ENCODE results near the gene CLINT1. TPM values are rescaled to one million over a fixed set of nuclear protein-coding genes. Genes with fewer than 3 reads are reported as not detected.

CLINT1 gene
- total RNA-seq, 2 experiments from 2014 or later = 64.9 to 68.6 TPM

DNA sequence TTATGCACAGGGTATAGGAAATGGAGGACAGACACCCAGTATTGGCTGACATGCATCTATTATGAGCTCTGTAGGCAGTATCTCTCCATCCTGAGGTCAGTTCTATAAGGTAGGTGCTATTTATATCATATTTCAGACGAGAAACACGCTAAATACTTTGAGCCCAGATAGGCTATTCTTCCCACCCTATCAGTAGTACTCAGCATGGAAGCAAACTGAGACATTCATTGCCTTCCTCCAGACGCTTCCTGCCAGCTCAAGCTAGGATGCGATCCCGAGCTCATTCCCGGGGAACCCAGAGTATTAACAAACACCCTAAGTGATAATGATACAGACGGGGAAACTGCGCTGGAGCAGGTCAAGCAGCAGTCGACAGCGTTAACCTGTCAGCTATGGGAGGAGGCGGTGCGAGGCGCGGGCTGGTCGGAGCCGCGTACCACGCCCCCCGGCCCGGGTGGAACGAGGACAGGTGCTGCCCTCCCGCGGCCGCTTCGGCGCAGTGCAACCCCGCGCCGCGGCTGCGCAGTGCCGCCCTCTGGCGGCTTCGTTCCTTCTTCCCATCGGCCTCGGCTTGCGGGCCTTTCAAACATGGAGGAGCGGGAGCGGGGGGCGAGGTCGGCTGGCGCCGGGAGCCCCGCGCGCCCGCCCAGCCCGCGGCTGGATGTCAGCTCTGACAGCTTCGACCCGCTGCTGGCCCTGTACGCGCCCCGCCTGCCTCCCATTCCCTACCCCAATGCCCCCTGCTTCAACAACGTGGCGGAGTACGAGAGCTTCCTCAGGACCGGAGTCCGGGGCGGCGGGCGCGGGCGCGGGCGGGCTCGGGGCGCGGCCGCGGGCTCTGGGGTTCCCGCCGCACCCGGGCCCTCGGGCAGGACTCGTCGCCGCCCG, 115.5 kb downstream of the CLINT1 start, which contains the start of gene LSM11:
Gene LSM11, plus strand, starts transcription at position 550 of the 888 bp plus-strand sequence. Its CDS starts 39 bp downstream, at position 589.
- peak within 1 kb of the TSS; percentile 76 for H3K27ac Mint-ChIP-seq
- peak within 1 kb of the TSS; percentile 82 for H3K4me3 Mint-ChIP-seq
- H3K27me3 Mint-ChIP-seq = no peaks in the 10 kb centered on the region
- peaks cover 41% of the 10 kb centered on the region for H3K4me1 Mint-ChIP-seq
- peaks cover 10% of the 10 kb centered on the region for H3K36me3 Mint-ChIP-seq (ENCODE audit: low read depth)
- ChIA-PET CTCF (interaction anchor here (0.6 to 4.7 kb wide), 84 partner anchors 9 to 589 kb away, joined by 3 to 84 read pairs (median 4); partner anchors contain the start of genes C5orf52, CLINT1, NIPAL4 and SOX30), POLR2A (interaction anchor here (0.7 to 2.2 kb wide), 7 partner anchors 12 to 600 kb away, joined by 3 to 10 read pairs (median 5); partner anchors contain the start of genes SOX30 and THG1L)
- peak; percentile 93 for DNase-seq
- H3K9me3 Mint-ChIP-seq = no peaks in the 10 kb centered on the region

DNA sequence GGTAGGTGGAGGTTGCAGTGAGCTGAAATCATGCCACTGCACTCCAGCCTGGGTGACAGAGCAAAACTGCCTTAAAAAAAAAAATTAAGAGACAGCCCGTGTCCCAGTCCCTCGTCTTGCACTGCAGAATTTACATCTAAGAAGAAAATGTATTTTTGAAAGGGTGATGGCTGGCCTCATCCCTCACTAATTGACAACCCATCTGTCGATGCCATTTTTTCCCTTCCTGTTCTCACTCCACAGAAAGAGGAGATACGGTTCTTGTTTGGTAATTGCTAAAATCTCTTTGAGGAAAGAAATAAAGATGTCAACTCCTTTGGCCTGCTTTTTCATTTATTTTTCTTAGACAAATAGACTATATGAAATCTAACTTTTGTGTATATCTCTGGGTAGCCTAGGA, 117.8 kb downstream of the CLINT1 start:
- Mint-ChIP-seq H3K4me1 (peaks cover 26% of the 10 kb centered on the region), H3K36me3 (ENCODE audit: low read depth) (peaks cover 23% of the 10 kb centered on the region), H3K27ac (no peak overlapping the region), H3K9me3 (no peaks in the 10 kb centered on the region), H3K27me3 (no peaks in the 10 kb centered on the region), H3K4me3 (no peak overlapping the region)
- ChIA-PET POLR2A (no interaction called here), CTCF (interaction anchor here (0.6 to 4.7 kb wide), 9 partner anchors 11 to 1480 kb away, joined by 3 to 84 read pairs (median 4); partner anchors contain the start of genes C5orf52 and THG1L)
- no peak for DNase-seq

DNA sequence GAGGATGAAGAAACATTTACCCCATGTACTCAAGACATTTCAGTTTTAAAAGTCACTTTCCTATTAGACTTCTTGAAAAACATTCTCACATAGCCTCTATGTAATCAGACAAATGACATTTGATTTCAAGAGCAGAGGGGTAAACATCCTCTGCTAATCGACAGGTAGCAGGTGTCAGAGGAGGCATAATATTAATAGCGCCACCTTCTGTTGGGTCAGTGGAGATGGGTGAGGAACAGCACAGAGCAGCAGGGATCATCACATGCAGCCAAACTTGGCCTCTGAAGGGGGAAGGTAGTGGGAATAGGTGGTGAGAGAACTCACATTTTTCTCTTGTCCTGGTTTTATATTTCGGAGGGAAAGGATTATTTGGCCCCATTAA, 118.7 kb downstream of the CLINT1 start:
- H3K9me3 Mint-ChIP-seq = no peaks in the 10 kb centered on the region
- no peaks in the 10 kb centered on the region for H3K27me3 Mint-ChIP-seq
- ChIA-PET CTCF (interaction anchor here (0.7 to 4.7 kb wide), 5 partner anchors 10 to 107 kb away, joined by 3 to 62 read pairs (median 3); partner anchors contain the start of genes C5orf52 and THG1L), POLR2A (no interaction called here)
- peaks cover 19% of the 10 kb centered on the region for H3K36me3 Mint-ChIP-seq (ENCODE audit: low read depth)
- H3K27ac Mint-ChIP-seq = no peak overlapping the region
- DNase-seq = peak; percentile 25
- peaks cover 22% of the 10 kb centered on the region for H3K4me1 Mint-ChIP-seq
- no peak overlapping the region for H3K4me3 Mint-ChIP-seq

DNA sequence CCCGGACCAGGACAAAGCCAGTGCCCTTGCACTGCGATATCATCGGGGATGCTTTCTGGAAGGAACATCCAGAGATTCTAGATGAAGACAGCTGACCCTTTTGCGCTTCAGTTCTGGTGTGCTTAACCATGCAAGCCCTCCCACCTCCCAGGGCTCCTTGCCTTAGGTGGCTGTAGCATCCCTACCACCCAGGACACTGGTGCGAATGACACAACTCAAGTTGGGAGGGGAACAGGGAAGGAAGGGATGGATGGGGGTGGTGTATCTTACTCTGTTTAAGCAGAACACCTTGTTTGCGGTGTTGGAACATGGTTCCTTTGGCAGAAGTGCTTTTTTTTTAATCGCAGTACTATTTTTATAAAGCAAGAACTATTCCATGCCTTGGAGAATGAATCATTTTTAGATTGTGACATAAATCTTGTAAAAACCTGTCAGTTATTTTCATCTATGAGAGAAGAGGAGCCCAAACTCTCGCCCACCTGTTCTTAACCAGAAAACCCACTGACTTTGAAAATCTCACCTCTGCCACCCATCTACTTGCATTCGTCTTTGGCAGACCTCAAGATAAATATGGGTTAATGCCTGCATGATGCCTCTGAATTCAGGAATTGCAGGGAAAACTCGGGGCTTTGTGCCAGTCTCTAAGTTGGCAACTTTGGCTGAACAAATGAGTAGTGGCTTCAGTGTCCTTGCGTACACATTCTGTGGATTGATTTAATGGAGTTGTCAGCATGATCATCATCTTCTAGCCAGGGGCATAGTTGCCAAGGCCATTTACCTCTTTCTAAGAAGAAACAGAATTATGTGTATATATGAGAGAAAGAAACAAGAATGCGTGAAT, 119.3 kb downstream of the CLINT1 start:
- Mint-ChIP-seq H3K27ac (no peak overlapping the region), H3K4me1 (peaks cover 16% of the 10 kb centered on the region), H3K27me3 (no peaks in the 10 kb centered on the region), H3K36me3 (ENCODE audit: low read depth) (peaks cover 19% of the 10 kb centered on the region), H3K4me3 (no peak overlapping the region), H3K9me3 (no peaks in the 10 kb centered on the region)
- no peak for DNase-seq
- ChIA-PET CTCF (interaction anchor here (0.7 to 2.4 kb wide), 6 partner anchors 21 to 411 kb away, joined by 3 to 10 read pairs (median 5); no protein-coding TSS in a partner anchor), POLR2A (no interaction called here)

DNA sequence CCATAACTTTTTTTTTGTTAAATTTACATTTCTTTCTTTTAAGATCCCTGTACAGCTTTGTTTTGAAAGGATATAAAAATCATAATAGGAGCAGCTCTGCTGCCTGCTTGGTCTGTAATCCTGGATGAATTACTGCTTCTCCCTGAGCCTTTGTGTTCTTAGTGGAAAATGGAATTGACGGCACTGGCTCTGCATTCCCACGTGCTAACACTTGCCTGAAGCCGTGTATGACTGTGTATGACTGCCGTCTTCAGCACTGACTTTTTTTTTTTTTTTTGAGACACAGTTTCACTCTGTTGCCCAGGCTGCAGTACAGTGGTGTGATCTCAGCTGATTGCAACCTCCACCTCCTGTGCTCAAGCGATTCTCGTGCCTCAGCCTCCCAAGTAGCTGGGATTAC, 123.0 kb downstream of the CLINT1 start:
- Mint-ChIP-seq H3K4me3 (no peak overlapping the region), H3K27me3 (no peaks in the 10 kb centered on the region), H3K4me1 (peaks cover 24% of the 10 kb centered on the region), H3K36me3 (ENCODE audit: low read depth) (peaks cover 23% of the 10 kb centered on the region), H3K27ac (no peak overlapping the region), H3K9me3 (no peaks in the 10 kb centered on the region)
- CTCF ChIA-PET = no interaction called here
- DNase-seq = no peak
- POLR2A ChIA-PET = no interaction called here

Other genes with a start within 250 kb of the CLINT1 start
- gene SOX30, start 206.7 kb downstream of the CLINT1 start, total RNA-seq = under 1 TPM; 0.18 to 0.33 TPM
- not detected for gene C5orf52, start 187.6 kb downstream of the CLINT1 start, total RNA-seq
- gene THG1L, start 127.7 kb downstream of the CLINT1 start, total RNA-seq = 10 to 100 TPM; 10.6 to 11.4 TPM
- gene LSM11, start 115.4 kb downstream of the CLINT1 start, total RNA-seq = 1 to 10 TPM; 5.4 to 5.8 TPM